ENCODE measurements around the gene PITPNM2. TPM values are rescaled to one million over a fixed set of nuclear protein-coding genes. Genes with fewer than 3 reads are reported as not detected.

Gene PITPNM2
- total RNA-seq, 1 donor from 2014 or later: 5.2 TPM

GRCh38 chr12:123149088-123149487 lies 1.8 kb downstream of the PITPNM2 start:
- no peak for TF ChIP-seq CTCF (IDR thresholded peaks at IDR 0.05; ENCODE audit: insufficient read depth, low read length, poor library complexity, severe bottlenecking)
- Histone ChIP-seq H3K4me3 (ENCODE audit: low read depth, low read length) (no peak overlapping the region), H3K36me3 (ENCODE audit: control insufficient read depth, insufficient read depth, low read length) (no peaks in the 10 kb centered on the region), H3K27me3 (ENCODE audit: control insufficient read depth, insufficient read depth, low read length) (no peaks in the 10 kb centered on the region)
- DNase-seq (ENCODE audit: low read depth): no peak

- TF ChIP-seq CTCF (IDR thresholded peaks at IDR 0.05; ENCODE audit: insufficient read depth, low read length, poor library complexity, severe bottlenecking): no peak
Observed at GRCh38 chr12:123148655-123149054, 2.2 kb downstream of the PITPNM2 start.

GRCh38 chr12:123148223-123148622 lies 2.7 kb downstream of the PITPNM2 start:
- Histone ChIP-seq H3K4me3 (ENCODE audit: low read depth, low read length) (no peak overlapping the region), H3K36me3 (ENCODE audit: control insufficient read depth, insufficient read depth, low read length) (no peaks in the 10 kb centered on the region), H3K27me3 (ENCODE audit: control insufficient read depth, insufficient read depth, low read length) (no peaks in the 10 kb centered on the region)
- no peak for DNase-seq (ENCODE audit: low read depth)
- TF ChIP-seq CTCF (IDR thresholded peaks at IDR 0.05; ENCODE audit: insufficient read depth, low read length, poor library complexity, severe bottlenecking): no peak

More at GRCh38 chr12:123148655-123149054, 2.2 kb downstream of the PITPNM2 start:
- DNase-seq (ENCODE audit: low read depth): no peak
- no peaks in the 10 kb centered on the region for H3K36me3 ChIP-seq (ENCODE audit: control insufficient read depth, insufficient read depth, low read length)
- no peaks in the 10 kb centered on the region for H3K27me3 ChIP-seq (ENCODE audit: control insufficient read depth, insufficient read depth, low read length)
- no peak overlapping the region for H3K4me3 ChIP-seq (ENCODE audit: low read depth, low read length)

- no peaks in the 10 kb centered on the region for H3K27me3 ChIP-seq (ENCODE audit: control insufficient read depth, insufficient read depth, low read length)
- no peaks in the 10 kb centered on the region for H3K36me3 ChIP-seq (ENCODE audit: control insufficient read depth, insufficient read depth, low read length)
- H3K4me3 ChIP-seq (ENCODE audit: low read depth, low read length): no peak overlapping the region
- no peak for TF ChIP-seq CTCF (IDR thresholded peaks at IDR 0.05; ENCODE audit: insufficient read depth, low read length, poor library complexity, severe bottlenecking)
- no peak for DNase-seq (ENCODE audit: low read depth)
Observed at GRCh38 chr12:123145211-123145610, 5.7 kb downstream of the PITPNM2 start.

- TF ChIP-seq CTCF (IDR thresholded peaks at IDR 0.05; ENCODE audit: insufficient read depth, low read length, poor library complexity, severe bottlenecking): no peak
- no peak for DNase-seq (ENCODE audit: low read depth)
Observed at GRCh38 chr12:123143736-123144461, 7.0 kb downstream of the PITPNM2 start.

More at GRCh38 chr12:123143736-123144461, 7.0 kb downstream of the PITPNM2 start:
- no peaks in the 10 kb centered on the region for H3K27me3 ChIP-seq (ENCODE audit: control insufficient read depth, insufficient read depth, low read length)
- no peaks in the 10 kb centered on the region for H3K36me3 ChIP-seq (ENCODE audit: control insufficient read depth, insufficient read depth, low read length)
- H3K4me3 ChIP-seq (ENCODE audit: low read depth, low read length): no peak overlapping the region
